ENCODE measurements around the gene BCO1. TPM values are rescaled to one million over a fixed set of nuclear protein-coding genes. Genes with fewer than 3 reads are reported as not detected.
A peak's percentile ranks its signal among the peaks of the same experiment; 100 is the strongest.

BCO1 gene
- total RNA-seq, 1 donor from 2014 or later = 4.3 TPM

GRCh38 chr16:81275795-81276194 lies 37.3 kb downstream of the BCO1 start:
- DNase-seq (ENCODE audit: low read depth) = no peak

- DNase-seq (ENCODE audit: low read depth) = no peak
These were observed 37.8 kb downstream of the BCO1 start for GRCh38 chr16:81276323-81276722.

DNA sequence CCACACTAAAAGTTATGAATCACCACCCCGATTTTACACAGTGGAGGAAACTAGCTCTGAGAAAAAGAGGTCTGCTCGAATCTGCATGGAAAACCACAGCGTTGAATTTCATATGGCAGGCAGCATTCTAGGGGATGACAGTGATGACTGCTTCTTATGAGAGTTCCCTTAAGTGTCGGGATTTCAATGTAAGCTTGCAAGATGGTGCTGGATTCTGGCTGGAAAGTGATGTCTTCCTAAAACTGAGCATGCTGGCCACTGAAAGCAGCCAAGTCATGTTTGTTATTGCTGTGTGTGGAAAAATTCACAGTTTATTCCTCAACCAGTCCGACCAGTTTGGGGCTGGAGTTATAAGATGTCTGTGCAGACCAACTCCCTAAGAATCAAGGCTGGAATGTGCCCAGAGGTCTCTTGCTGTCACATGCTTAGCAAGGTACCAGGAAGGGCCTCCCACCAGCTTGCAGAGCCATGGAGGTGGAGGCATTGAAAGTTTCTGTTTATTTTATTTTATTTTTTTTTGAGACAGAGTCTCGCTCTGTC lies 39.1 kb downstream of the BCO1 start:
- DNase-seq (ENCODE audit: low read depth) = peak; percentile 43

DNA sequence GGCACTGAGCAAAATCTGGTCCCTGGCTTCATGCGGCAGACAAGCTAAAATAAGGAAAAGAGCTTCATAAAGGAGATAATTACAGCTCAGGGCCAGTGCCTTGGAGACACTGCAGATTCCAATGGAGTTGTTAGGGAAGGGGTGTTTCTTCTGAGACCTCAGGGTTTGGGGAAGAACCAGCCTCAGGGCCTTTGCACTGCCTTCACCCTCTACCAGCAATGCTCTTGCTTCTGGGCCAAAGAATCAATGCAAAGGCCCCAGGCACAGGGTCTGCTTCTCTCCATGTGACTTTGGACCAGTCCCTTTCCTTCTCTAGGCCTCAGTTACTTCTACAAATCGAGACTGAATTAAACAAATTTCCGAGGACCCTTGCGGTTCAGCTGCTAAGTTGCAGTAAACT lies 40.0 kb downstream of the BCO1 start:
- DNase-seq (ENCODE audit: low read depth) = no peak

- DNase-seq (ENCODE audit: low read depth) = no peak
These were observed 40.9 kb downstream of the BCO1 start for GRCh38 chr16:81279392-81279791.

DNA sequence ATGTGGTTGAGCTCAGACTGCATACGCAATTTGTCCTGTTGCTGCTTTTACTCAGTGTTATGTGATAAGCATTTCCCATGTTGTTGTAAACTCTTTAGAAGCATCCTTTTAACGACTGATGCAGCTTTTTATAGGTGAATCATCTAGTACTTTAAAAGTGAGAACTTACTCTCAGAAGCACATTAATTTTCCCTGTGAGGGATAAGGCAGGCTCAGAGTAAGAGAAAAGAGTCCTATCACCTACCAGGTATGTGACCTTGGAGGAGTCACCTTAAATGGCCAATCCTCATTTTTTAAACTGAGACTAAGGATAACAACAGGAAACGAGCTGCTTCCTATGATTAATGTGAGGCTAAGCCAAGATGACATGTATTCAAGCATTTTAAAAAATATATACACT lies 41.9 kb downstream of the BCO1 start:
- no peak for DNase-seq (ENCODE audit: low read depth)

- no peak for DNase-seq (ENCODE audit: low read depth)
These were observed 44.6 kb downstream of the BCO1 start for GRCh38 chr16:81283044-81283443.

GRCh38 chr16:81284995-81285600 lies 46.6 kb downstream of the BCO1 start:
- no peak for DNase-seq (ENCODE audit: low read depth)

GRCh38 chr16:81286190-81286589 lies 47.7 kb downstream of the BCO1 start:
- no peak for DNase-seq (ENCODE audit: low read depth)

DNA sequence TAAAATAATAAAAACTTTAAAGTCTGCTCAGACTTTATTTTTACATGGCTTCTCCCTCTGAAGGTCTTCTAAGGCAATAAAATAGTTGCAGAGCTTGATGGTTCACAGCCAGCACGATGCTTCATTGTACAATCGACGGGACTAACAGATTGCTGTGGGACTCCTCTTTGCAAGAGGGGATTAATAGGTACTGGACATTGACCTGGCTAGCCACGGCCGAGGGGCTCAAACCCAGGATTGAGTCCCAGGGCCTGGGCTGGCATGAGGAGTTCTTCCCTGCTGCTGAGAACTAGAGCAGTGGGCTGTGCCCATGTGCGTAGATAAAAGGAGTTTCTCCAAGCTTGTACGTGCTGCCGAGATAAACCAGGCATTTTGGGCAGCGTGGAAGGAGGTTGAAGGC lies 52.6 kb downstream of the BCO1 start:
- DNase-seq (ENCODE audit: low read depth) = no peak

DNA sequence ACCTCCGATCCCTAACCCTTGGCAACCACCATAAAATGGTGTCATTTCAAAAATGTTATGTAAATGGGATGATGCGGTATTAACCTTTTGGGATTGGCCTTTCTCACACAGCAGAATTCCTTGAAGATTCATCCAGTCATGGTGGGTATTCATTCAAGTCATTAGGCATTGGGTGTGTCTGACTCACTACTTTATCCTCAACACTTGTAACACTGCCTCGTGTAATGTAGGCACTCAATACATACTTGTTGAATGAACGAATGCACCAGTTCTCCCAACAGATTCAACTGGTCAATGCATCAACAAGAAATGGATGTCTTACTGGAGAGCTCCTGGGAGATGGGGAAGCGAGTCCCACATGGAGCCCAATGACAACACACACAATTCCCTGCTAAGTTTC lies 54.4 kb downstream of the BCO1 start:
- DNase-seq (ENCODE audit: low read depth) = no peak

- no peak for DNase-seq (ENCODE audit: low read depth)
These were observed 55.7 kb downstream of the BCO1 start for GRCh38 chr16:81293909-81294802.

GRCh38 chr16:81296631-81297030 lies 58.1 kb downstream of the BCO1 start:
- DNase-seq (ENCODE audit: low read depth) = no peak

- no peak for DNase-seq (ENCODE audit: low read depth)
These were observed 69.3 kb downstream of the BCO1 start for GRCh38 chr16:81307770-81308169.

- DNase-seq (ENCODE audit: low read depth) = no peak
These were observed 71.7 kb downstream of the BCO1 start for GRCh38 chr16:81310045-81310644.

GRCh38 chr16:81311762-81312161 lies 73.3 kb downstream of the BCO1 start:
- no peak for DNase-seq (ENCODE audit: low read depth)

GRCh38 chr16:81313701-81314602 lies 75.5 kb downstream of the BCO1 start:
- DNase-seq (ENCODE audit: low read depth) = peak; percentile 11

DNA sequence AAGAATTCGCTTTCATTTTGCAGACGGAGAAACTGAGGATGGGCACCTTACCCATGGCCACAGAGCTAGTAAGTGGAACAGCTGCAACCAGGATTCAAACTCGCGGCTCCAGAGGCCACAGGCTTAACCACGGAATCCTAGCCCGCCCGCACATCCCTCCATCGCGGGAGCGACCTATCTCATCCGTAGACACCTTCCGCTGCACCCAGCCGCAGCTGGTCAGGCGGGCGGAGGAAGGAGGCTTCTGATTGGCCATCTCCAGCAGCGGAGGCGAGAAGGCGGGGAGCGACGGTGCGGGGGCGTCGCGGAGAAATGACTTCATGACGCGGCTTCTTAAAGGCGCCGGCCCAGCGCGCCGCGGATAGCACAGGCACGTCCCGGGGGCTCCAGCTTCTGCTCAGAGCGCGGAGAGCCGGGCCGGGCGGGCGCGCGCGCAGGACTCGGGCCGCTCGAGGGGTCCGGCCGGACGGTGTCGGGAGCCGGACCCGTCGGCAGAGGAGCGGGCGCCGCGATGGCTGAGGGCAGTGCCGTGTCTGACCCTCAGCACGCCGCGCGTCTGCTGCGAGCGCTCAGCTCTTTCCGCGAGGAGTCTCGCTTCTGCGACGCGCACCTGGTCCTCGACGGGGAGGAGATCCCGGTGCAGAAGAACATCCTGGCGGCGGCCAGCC lies 76.2 kb downstream of the BCO1 start, which contains the start of gene GAN:
Gene GAN, plus strand, starts transcription at position 360 of the 668 bp plus-strand sequence. Its CDS starts 152 bp downstream, at position 512.
- peak; percentile 86 for DNase-seq (ENCODE audit: low read depth)

DNA sequence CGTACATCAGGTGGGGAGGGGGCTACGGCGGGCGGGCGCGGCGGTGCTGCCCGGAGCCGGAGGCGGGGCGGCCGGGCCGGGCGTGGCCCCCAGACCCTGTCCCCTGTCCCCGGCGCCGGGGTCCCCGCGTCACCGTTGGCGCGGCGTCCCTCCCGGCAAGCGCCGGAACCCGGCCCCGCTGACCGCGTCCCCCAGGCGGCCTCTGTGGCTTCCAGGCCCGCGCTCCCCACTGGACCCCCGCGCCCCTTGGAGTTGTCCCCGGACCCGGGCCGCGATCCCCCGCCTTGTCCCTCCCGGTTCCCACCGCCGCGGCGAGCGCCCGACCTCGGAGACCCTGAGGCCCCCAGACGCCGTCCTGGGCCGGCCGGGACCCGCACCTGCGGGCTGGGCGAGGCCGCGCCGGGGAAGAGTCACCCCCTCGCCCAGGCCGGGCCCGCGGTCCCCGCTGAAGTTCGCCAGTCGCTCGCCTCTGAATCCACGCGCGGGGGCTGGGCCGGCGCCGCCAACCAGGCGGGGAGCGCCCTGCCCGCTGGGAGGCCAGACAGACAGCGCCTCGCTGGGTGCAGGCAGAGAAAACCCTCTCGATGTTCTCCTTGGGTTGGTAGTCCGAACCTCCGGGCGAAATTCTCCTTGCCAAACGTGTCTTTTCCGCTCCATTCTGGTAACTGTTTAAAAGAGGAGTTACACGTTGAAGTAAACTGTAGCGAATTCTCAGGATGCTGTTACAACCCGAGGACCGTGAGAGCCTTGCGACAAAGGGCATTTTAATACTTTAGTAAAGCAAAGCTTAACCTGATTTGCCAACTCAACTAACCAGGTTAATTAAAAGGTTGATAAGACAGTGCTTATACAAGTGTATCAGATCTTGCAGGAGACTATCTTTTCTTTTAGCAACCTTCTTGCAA lies 77.0 kb downstream of the BCO1 start:
- DNase-seq (ENCODE audit: low read depth) = peak; percentile 35

DNA sequence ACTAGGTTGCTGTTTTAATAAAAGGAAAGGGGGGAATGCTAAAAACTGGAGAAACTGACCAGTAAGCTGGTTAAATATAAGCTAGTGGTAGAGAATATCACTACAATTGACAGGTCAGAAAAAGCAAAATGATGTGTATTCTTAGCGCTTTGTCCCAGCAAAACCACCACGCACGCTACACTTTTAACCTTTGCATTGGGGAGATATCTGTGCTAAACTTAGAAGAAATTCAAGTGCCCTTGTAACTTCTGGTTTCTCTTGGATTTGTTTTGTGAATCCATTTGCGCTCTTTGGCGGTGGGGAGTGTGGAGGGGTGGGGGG lies 77.6 kb downstream of the BCO1 start:
- no peak for DNase-seq (ENCODE audit: low read depth)
